ENCODE data around the gene SH2D3A.

GRCh38 chr19:6777434-6777833 is 10.2 kb upstream of the SH2D3A start:
- TF ChIP-seq CTCF (conservative IDR thresholded peaks at IDR 0.05) (no peak), EZH2 (IDR thresholded peaks at IDR 0.05; ENCODE audit: low read depth) (no peak)

All from PC-9 (cell line).